Measurements from ENCODE around the gene ARPIN.

ARPIN gene

GRCh38 chr15:89852342-89852995, 60.3 kb downstream of the ARPIN start:
- peak overlapping the region in 1 of 21 experiments; percentile 30 for H3K27ac ChIP-seq
- no peak overlapping the region for H3K4me3 ChIP-seq

DNA sequence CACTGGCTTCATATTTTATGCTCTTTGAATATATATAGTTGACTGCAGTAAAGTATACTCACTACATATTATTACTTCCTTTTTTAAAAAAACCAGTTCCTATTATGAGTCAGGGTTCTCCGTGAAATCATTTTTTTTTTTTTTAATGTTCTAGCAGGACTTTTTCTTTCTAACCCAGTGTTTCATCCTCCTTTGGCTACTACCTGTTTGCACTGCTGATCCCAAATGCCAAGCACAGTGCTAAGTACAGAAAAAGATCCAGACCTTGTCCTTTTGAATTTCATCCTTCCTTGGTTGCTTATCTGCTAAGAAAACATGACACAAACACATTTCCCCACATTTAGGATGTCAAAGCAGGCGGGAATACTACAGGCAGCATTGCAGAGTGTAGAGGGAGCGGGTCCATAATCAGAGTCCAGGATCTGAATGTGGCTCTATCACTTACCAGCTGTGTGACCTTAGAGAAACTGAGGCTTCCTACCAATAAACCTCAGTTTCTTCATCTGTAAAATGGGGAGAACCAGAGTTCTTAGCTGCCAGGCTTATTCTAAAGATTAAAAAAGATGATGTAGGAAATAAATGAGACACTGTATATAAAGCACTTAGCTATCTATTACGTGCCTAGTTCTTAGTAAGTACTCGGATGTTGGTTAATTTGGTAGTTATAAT, 60.9 kb downstream of the ARPIN start:
- Histone ChIP-seq H3K4me3 (no peak overlapping the region), H3K27ac (peak overlapping the region in 4 of 21 experiments; percentile 16 to 31 (median 24))

- H3K27ac ChIP-seq: peak overlapping the region in 15 of 21 experiments; percentile 8 to 77 (median 63)
- H3K4me3 ChIP-seq: no peak overlapping the region
These were observed 63.8 kb downstream of the ARPIN start for GRCh38 chr15:89848970-89849292.

GRCh38 chr15:89847101-89847500, 65.7 kb downstream of the ARPIN start:
- H3K27ac ChIP-seq: peak overlapping the region in 6 of 21 experiments; percentile 25 to 74 (median 55)
- no peak overlapping the region for H3K4me3 ChIP-seq

- peak overlapping the region in 13 of 21 experiments; percentile 1 to 75 (median 52) for H3K27ac ChIP-seq
- no peak overlapping the region for H3K4me3 ChIP-seq
These were observed 67.4 kb downstream of the ARPIN start for GRCh38 chr15:89845305-89845893.

Data from skin epidermis (tissue), 12 donors.